Upper lobe of left lung (tissue), 6 donors: ENCODE measurements around the gene EN2. TPM values are rescaled to one million over a fixed set of nuclear protein-coding genes. Genes with fewer than 3 reads are reported as not detected.

Experiments used
- ATAC-seq, 2 donors: fragments of 200-7000 bp; cut with Tn5 transposase; one replicate each; pipeline ENCODE4 v1.9.1; 2022; ENCODE audit warnings: mild to moderate bottlenecking in 2 of 2, moderate library complexity in 2 of 2; ENCODE audit not compliant: low FRiP score in 2 of 2
- DNase-seq, 2 donors: peaks; one replicate each; pipeline ENCODE4 v3.0.0-alpha.2; 2019 to 2020
- H3K27ac ChIP-seq, 4 donors: fragments of 200-600 bp; sonication (generic); one replicate each; pipeline ENCODE4 v1.5.1; 2016 to 2019
- H3K27me3 ChIP-seq, 4 donors: fragments of 200-600 bp; sonication (generic); one replicate each; pipeline ENCODE4 v1.5.1; 2017 to 2019
- H3K36me3 ChIP-seq, 4 donors: fragments of 200-600 bp; sonication (generic); one replicate each; pipeline ENCODE4 v1.5.1; 2016 to 2019
- H3K4me1 ChIP-seq, 4 donors: fragments of 200-600 bp; sonication (generic); one replicate each; pipeline ENCODE4 v1.5.1; 2018 to 2019
- H3K4me3 ChIP-seq, 4 donors: fragments of 200-600 bp; sonication (generic); one replicate each; pipeline ENCODE4 v1.5.1; 2017 to 2019; ENCODE audit warnings: mild to moderate bottlenecking in 2 of 4, moderate library complexity in 1 of 4
- H3K9me3 ChIP-seq, 4 donors: fragments of 200-600 bp; sonication (generic); one replicate each; pipeline ENCODE4 v1.5.1; 2018 to 2019
- CTCF ChIP-seq, 6 experiments: fragments of 450-650 bp in 4 of 6; fragments of 200-600 bp in 2 of 6; sonication (generic) in 2 of 6; IDR thresholded peaks; one replicate each; pipeline ENCODE4 v1.5.1; 2016 to 2019; ENCODE audit warnings: antibody characterized with exemption in 6 of 6
- EP300 ChIP-seq, 4 donors: sonication (generic); formaldehyde crosslinking; IDR thresholded peaks; one replicate each; pipeline ENCODE4 v1.5.1; 2017; ENCODE audit warnings: antibody characterized with exemption in 4 of 4, control low read depth in 2 of 4
- POLR2A ChIP-seq, 4 donors: fragments of 450-650 bp; IDR thresholded peaks; one replicate each; pipeline ENCODE4 v1.5.1; 2016 to 2017; ENCODE audit warnings: antibody characterized with exemption in 4 of 4, mild to moderate bottlenecking in 2 of 4
- POLR2AphosphoS5 ChIP-seq, 2 donors: sonication (generic); formaldehyde crosslinking; IDR thresholded peaks; one replicate each; pipeline ENCODE4 v1.5.1; 2017; ENCODE audit warnings: antibody characterized with exemption in 2 of 2
- WGBS, 2 donors: methylation state at CpG; one replicate each; pipeline ENCODE4 v1.1.5; 2017 to 2018; 5-methylcytosine and 5-hydroxymethylcytosine counted together
- total RNA-seq, 6 donors: library from RNA; depleted of rRNA in 4 of 6; stranded (reverse); fragments of >200 nt in 4 of 6; gene quantifications; one replicate each; pipeline versions ENCODE4 v1.1.0 to v1.2.1, GENCODE V29; 2016 to 2021
- donor health status: DM: no; HTN: no; CAD: no; lungs with moderate emphysema.
- donor health status: DM: no; HTN: yes; CAD: no; lungs with severe emphysema.

Gene EN2
- total RNA-seq, 6 donors from 2014 or later: not detected

- Histone ChIP-seq H3K27ac (no peak overlapping the region), H3K4me1 (no peaks in the 10 kb centered on the region), H3K36me3 (no peaks in the 10 kb centered on the region), H3K27me3 (peaks cover 0 to 5% (median 0%) of the 10 kb centered on the region in 4 donors), H3K4me3 (no peak overlapping the region), H3K9me3 (no peaks in the 10 kb centered on the region)
- ATAC-seq (no peak), DNase-seq (no peak)
- WGBS, 2 donors: 70 to 90% methylated on average over 2 to 4 of the region's 4 CpGs
- TF ChIP-seq POLR2AphosphoS5 (IDR thresholded peaks at IDR 0.05) (no peak), POLR2A (IDR thresholded peaks at IDR 0.05) (no peak), EP300 (IDR thresholded peaks at IDR 0.05) (no peak), CTCF (IDR thresholded peaks at IDR 0.05) (no peak)
Observed at GRCh38 chr7:155437836-155438235, 20.1 kb upstream of the EN2 start.

- WGBS, 2 donors: 48 to 49% methylated on average over 5 to 7 of the region's 7 CpGs
- no peak overlapping the region for H3K27ac ChIP-seq
- no peaks in the 10 kb centered on the region for H3K9me3 ChIP-seq
- no peaks in the 10 kb centered on the region for H3K4me1 ChIP-seq
- ATAC-seq (no peak), DNase-seq (no peak)
- no peaks in the 10 kb centered on the region for H3K36me3 ChIP-seq
- H3K4me3 ChIP-seq: no peak overlapping the region
- TF ChIP-seq POLR2A (IDR thresholded peaks at IDR 0.05): no peak
- TF ChIP-seq EP300 (IDR thresholded peaks at IDR 0.05): no peak
- peaks cover 0 to 5% (median 0%) of the 10 kb centered on the region in 4 donors for H3K27me3 ChIP-seq
Observed at GRCh38 chr7:155438777-155439176, 19.2 kb upstream of the EN2 start.

- DNase-seq (no peak), ATAC-seq (no peak)
- Histone ChIP-seq H3K36me3 (no peaks in the 10 kb centered on the region), H3K27ac (no peak overlapping the region), H3K9me3 (no peaks in the 10 kb centered on the region), H3K27me3 (peaks cover 0 to 5% (median 0%) of the 10 kb centered on the region in 4 donors), H3K4me1 (no peaks in the 10 kb centered on the region), H3K4me3 (no peak overlapping the region)
- 69 to 82% methylated on average over 5 to 20 of the region's 20 CpGs for WGBS, 2 donors
- no peak for TF ChIP-seq CTCF (IDR thresholded peaks at IDR 0.05)
- TF ChIP-seq EP300 (IDR thresholded peaks at IDR 0.05): no peak
- no peak for TF ChIP-seq POLR2AphosphoS5 (IDR thresholded peaks at IDR 0.05)
- TF ChIP-seq POLR2A (IDR thresholded peaks at IDR 0.05): no peak
Observed at GRCh38 chr7:155439311-155440017, 18.5 kb upstream of the EN2 start.

GRCh38 chr7:155440018-155440410, 17.9 kb upstream of the EN2 start:
- Histone ChIP-seq H3K27ac (no peak overlapping the region), H3K4me3 (no peak overlapping the region), H3K4me1 (no peaks in the 10 kb centered on the region), H3K27me3 (peaks cover 0 to 5% (median 0%) of the 10 kb centered on the region in 4 donors), H3K9me3 (no peaks in the 10 kb centered on the region), H3K36me3 (no peaks in the 10 kb centered on the region)
- TF ChIP-seq POLR2A (IDR thresholded peaks at IDR 0.05) (no peak), POLR2AphosphoS5 (IDR thresholded peaks at IDR 0.05) (no peak), EP300 (IDR thresholded peaks at IDR 0.05) (no peak), CTCF (IDR thresholded peaks at IDR 0.05) (no peak)
- DNase-seq (no peak), ATAC-seq (no peak)
- 61 to 67% methylated on average over 4 to 8 of the region's 8 CpGs for WGBS, 2 donors

- DNase-seq (no peak), ATAC-seq (no peak)
- H3K4me3 ChIP-seq: no peak overlapping the region
- H3K27ac ChIP-seq: no peak overlapping the region
- WGBS, 2 donors: 55 to 64% methylated on average over 6 of the region's 6 CpGs
- no peaks in the 10 kb centered on the region for H3K36me3 ChIP-seq
- TF ChIP-seq POLR2A (IDR thresholded peaks at IDR 0.05): no peak
- no peak for TF ChIP-seq CTCF (IDR thresholded peaks at IDR 0.05)
- no peak for TF ChIP-seq POLR2AphosphoS5 (IDR thresholded peaks at IDR 0.05)
- no peak for TF ChIP-seq EP300 (IDR thresholded peaks at IDR 0.05)
- peaks cover 0 to 5% (median 0%) of the 10 kb centered on the region in 4 donors for H3K27me3 ChIP-seq
- H3K4me1 ChIP-seq: no peaks in the 10 kb centered on the region
- no peaks in the 10 kb centered on the region for H3K9me3 ChIP-seq
Observed at GRCh38 chr7:155441856-155442255, 16.1 kb upstream of the EN2 start.
